ENCODE data around the gene PACSIN3.
A peak's percentile ranks its signal among the peaks of the same experiment; 100 is the strongest.

PACSIN3 gene

GRCh38 chr11:47175746-47176327 is 10.4 kb downstream of the PACSIN3 start:
- no peak for DNase-seq

GRCh38 chr11:47172740-47173336 is 13.4 kb downstream of the PACSIN3 start:
- DNase-seq, result no peak

- no peak for DNase-seq
Observed at GRCh38 chr11:47171856-47172255, 14.4 kb downstream of the PACSIN3 start.

- DNase-seq, result no peak
Observed at GRCh38 chr11:47171061-47171838, 15.0 kb downstream of the PACSIN3 start.

GRCh38 chr11:47166368-47166767 is 19.9 kb downstream of the PACSIN3 start:
- DNase-seq, result no peak

GRCh38 chr11:47165253-47165840 is 20.9 kb downstream of the PACSIN3 start:
- no peak for DNase-seq

GRCh38 chr11:47164321-47164720 is 21.9 kb downstream of the PACSIN3 start:
- DNase-seq, result no peak

GRCh38 chr11:47163898-47164297 is 22.3 kb downstream of the PACSIN3 start:
- no peak for DNase-seq

- DNase-seq, result no peak
Observed at GRCh38 chr11:47163193-47163592, 23.0 kb downstream of the PACSIN3 start.

GRCh38 chr11:47162426-47162825 is 23.8 kb downstream of the PACSIN3 start:
- no peak for DNase-seq

- DNase-seq, result no peak
Observed at GRCh38 chr11:47161890-47162289, 24.3 kb downstream of the PACSIN3 start.

GRCh38 chr11:47161134-47161854 is 24.9 kb downstream of the PACSIN3 start:
- DNase-seq, result peak; percentile 46 to 49

GRCh38 chr11:47160753-47161133 is 25.5 kb downstream of the PACSIN3 start:
- DNase-seq, result no peak

- no peak for DNase-seq
Observed at GRCh38 chr11:47158242-47158641, 28.0 kb downstream of the PACSIN3 start.

GRCh38 chr11:47157805-47158204 is 28.4 kb downstream of the PACSIN3 start:
- no peak for DNase-seq

- no peak for DNase-seq
Observed at GRCh38 chr11:47156951-47157350, 29.3 kb downstream of the PACSIN3 start.

- no peak for DNase-seq
Observed at GRCh38 chr11:47156333-47156732, 29.9 kb downstream of the PACSIN3 start.

- no peak for DNase-seq
Observed at GRCh38 chr11:47155879-47156278, 30.4 kb downstream of the PACSIN3 start.

- DNase-seq, result no peak
Observed at GRCh38 chr11:47154616-47155570, 31.3 kb downstream of the PACSIN3 start.

- peak; percentile 33 to 48 for DNase-seq
Observed at GRCh38 chr11:47152953-47153950, 33.0 kb downstream of the PACSIN3 start.
